ENCODE results near the gene GOLGA6L25. TPM values are rescaled to one million over a fixed set of nuclear protein-coding genes. Genes with fewer than 3 reads are reported as not detected.

GOLGA6L25 gene
- not detected in 2 replicates for total RNA-seq

GRCh38 chr15:28553268-28553667 lies at the start of gene GOLGA6L25:
TSS of gene GOLGA6L25 (plus strand) at chr15:28553568. CDS start at chr15:28553629, 61 bp downstream.

GRCh38 chr15:28532954-28533353 lies 20.4 kb upstream of the GOLGA6L25 start, which contains the start of gene GOLGA8G:
TSS of gene GOLGA8G (minus strand) at chr15:28532971. CDS start at chr15:28532909, 62 bp downstream.

Other genes with a start within 250 kb of the GOLGA6L25 start
- 47.4 and 51.0 TPM in 2 replicates for gene HERC2, start 231.4 kb upstream of the GOLGA6L25 start, total RNA-seq
- not detected in 2 replicates for gene GOLGA6L24, start 195.5 kb upstream of the GOLGA6L25 start, total RNA-seq
- gene GOLGA8F, start 174.9 kb upstream of the GOLGA6L25 start, total RNA-seq: not detected in 2 replicates
- not detected in 2 replicates for gene GOLGA8G, start 20.6 kb upstream of the GOLGA6L25 start, total RNA-seq
- 0.44 and 2.5 TPM in 2 replicates for gene GOLGA8M, start 158.9 kb downstream of the GOLGA6L25 start, total RNA-seq

All from uterine smooth muscle cell (primary cell).